Immature natural killer cell (primary cell): ENCODE data around the gene EVC2. TPM values are rescaled to one million over a fixed set of nuclear protein-coding genes. Genes with fewer than 3 reads are reported as not detected.

ENCODE experiments used
- DNase-seq, 3 donors: peaks; one replicate each; pipeline ENCODE4 v3.0.0; 2022; ENCODE audit warnings: mixed read lengths in 1 of 3
- H3K27ac Mint-ChIP-seq, 6 donors: one replicate each; pipeline ENCODE4 v1.8.0; 2020; ENCODE audit warnings: mixed read lengths in 6 of 6, mild to moderate bottlenecking in 5 of 6, inconsistent platforms in 4 of 6, moderate library complexity in 3 of 6
- H3K27me3 Mint-ChIP-seq, 3 donors: one replicate each; pipeline ENCODE4 v1.8.0; 2020 to 2021; ENCODE audit warnings: low read depth in 3 of 3, mild to moderate bottlenecking in 3 of 3, mixed read lengths in 3 of 3, moderate library complexity in 3 of 3, inconsistent platforms in 1 of 3
- H3K36me3 Mint-ChIP-seq, 3 donors: one replicate each; pipeline ENCODE4 v1.8.0; 2020; ENCODE audit warnings: mixed read lengths in 3 of 3, inconsistent platforms in 2 of 3, mild to moderate bottlenecking in 2 of 3
- H3K4me1 Mint-ChIP-seq, 2 donors: one replicate each; pipeline ENCODE4 v1.8.0; 2020; ENCODE audit warnings: inconsistent platforms in 2 of 2, mild to moderate bottlenecking in 2 of 2, mixed read lengths in 2 of 2, moderate library complexity in 1 of 2
- H3K4me3 Mint-ChIP-seq, 5 donors: one replicate each; pipeline ENCODE4 v1.8.0; 2020; ENCODE audit warnings: mild to moderate bottlenecking in 5 of 5, mixed read lengths in 5 of 5, inconsistent platforms in 3 of 5, moderate library complexity in 3 of 5
- H3K9me3 Mint-ChIP-seq, 6 donors: one replicate each; pipeline ENCODE4 v1.8.0; 2020; ENCODE audit warnings: mild to moderate bottlenecking in 6 of 6, mixed read lengths in 6 of 6, inconsistent platforms in 4 of 6, moderate library complexity in 3 of 6
- polyA plus RNA-seq, 3 donors: library from polyadenylated mRNA; unstranded; fragments of 300-500 nt; fragmentation: Illumina TruSeq; gene quantifications; one replicate each; pipeline ENCODE4 v1.2.3, GENCODE V29; 2021

The EVC2 gene
- polyA plus RNA-seq, 3 donors from 2014 or later: not detected

- Mint-ChIP-seq H3K27ac (no peak overlapping the region), H3K4me1 (no peaks in the 10 kb centered on the region), H3K9me3 (no peaks in the 10 kb centered on the region), H3K4me3 (no peak overlapping the region), H3K36me3 (no peaks in the 10 kb centered on the region), H3K27me3 (peaks cover 1 to 7% (median 2%) of the 10 kb centered on the region in 3 donors)
- DNase-seq: no peak
These were observed 41.9 kb upstream of the EVC2 start for GRCh38 chr4:5750052-5750945.

DNA sequence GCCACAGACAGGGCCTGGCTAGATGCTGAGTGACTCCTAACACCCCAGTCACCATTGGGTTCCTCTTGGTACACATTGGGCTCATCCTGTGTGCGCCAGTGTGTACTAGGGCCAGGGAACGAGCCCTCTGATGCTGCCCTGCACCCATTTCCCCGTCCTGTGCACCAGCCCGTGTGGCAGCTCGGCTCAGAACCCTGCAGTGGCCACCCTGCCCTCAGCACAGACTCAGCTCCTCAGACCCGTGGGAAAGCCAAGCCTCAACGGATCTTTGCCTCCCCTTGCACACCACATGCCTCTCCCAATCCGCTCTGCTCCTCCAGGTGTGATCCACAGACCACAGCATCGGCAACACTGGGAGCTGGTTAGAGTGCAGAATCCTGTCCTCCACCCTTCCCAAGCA, 41.2 kb upstream of the EVC2 start:
- no peak for DNase-seq
- Mint-ChIP-seq H3K4me3 (no peak overlapping the region), H3K36me3 (no peaks in the 10 kb centered on the region), H3K4me1 (no peaks in the 10 kb centered on the region), H3K27me3 (peaks cover 1 to 7% (median 2%) of the 10 kb centered on the region in 3 donors), H3K9me3 (no peaks in the 10 kb centered on the region), H3K27ac (no peak overlapping the region)

- Mint-ChIP-seq H3K9me3 (no peaks in the 10 kb centered on the region), H3K27me3 (peaks cover 1 to 7% (median 2%) of the 10 kb centered on the region in 3 donors), H3K4me3 (no peak overlapping the region), H3K27ac (no peak overlapping the region), H3K36me3 (no peaks in the 10 kb centered on the region), H3K4me1 (no peaks in the 10 kb centered on the region)
- DNase-seq: no peak
These were observed 39.5 kb upstream of the EVC2 start for GRCh38 chr4:5747738-5748375.

- DNase-seq: no peak
- Mint-ChIP-seq H3K27ac (no peak overlapping the region), H3K9me3 (no peaks in the 10 kb centered on the region), H3K27me3 (peaks cover 1 to 7% (median 2%) of the 10 kb centered on the region in 3 donors), H3K4me3 (no peak overlapping the region), H3K36me3 (no peaks in the 10 kb centered on the region), H3K4me1 (no peaks in the 10 kb centered on the region)
These were observed 38.7 kb upstream of the EVC2 start for GRCh38 chr4:5746829-5747737.

DNA sequence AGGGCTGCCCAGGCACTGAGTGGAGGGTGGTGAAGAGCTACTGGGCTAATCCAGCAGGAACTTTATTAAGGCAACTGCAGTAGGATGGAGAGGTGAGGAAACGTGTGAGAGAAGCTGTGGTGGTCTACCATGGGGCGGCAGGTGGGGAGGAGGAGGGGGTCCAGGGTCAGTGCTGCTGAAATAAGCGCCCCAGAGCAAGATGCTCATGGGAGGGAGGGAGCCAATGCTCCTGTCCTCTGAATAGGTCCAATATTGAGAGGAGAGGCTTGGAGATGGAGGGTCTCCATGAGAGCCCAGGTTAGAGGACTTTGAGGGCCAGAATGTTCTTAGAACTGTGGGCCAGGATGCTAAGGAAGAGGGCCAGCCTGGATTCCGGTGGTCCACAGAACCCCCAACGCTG, 37.9 kb upstream of the EVC2 start:
- DNase-seq: no peak
- H3K4me1 Mint-ChIP-seq: no peaks in the 10 kb centered on the region
- H3K27ac Mint-ChIP-seq: no peak overlapping the region
- H3K4me3 Mint-ChIP-seq: no peak overlapping the region
- H3K9me3 Mint-ChIP-seq: no peaks in the 10 kb centered on the region
- no peaks in the 10 kb centered on the region for H3K36me3 Mint-ChIP-seq
- H3K27me3 Mint-ChIP-seq: peaks cover 1 to 7% (median 2%) of the 10 kb centered on the region in 3 donors

DNA sequence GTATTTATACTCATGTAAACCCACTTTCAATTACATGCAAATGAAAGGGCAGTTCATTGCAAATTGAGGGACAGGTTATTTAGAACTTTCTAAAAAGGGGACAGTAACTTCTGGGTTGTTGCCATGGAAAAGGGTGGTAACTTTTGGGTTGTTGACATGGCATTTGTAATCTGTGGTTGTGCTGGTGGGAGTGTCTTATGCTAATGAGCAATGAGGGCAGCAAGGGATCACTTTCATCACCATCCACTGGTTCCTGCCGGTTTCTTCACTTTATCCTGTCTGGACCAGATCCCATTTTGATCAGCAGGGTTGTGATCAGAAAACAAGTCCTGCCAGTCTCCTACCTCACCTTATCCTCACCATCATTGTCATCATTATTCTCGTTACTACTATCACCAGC, 34.6 kb upstream of the EVC2 start:
- H3K4me1 Mint-ChIP-seq: no peaks in the 10 kb centered on the region
- H3K4me3 Mint-ChIP-seq: no peak overlapping the region
- no peaks in the 10 kb centered on the region for H3K9me3 Mint-ChIP-seq

DNA sequence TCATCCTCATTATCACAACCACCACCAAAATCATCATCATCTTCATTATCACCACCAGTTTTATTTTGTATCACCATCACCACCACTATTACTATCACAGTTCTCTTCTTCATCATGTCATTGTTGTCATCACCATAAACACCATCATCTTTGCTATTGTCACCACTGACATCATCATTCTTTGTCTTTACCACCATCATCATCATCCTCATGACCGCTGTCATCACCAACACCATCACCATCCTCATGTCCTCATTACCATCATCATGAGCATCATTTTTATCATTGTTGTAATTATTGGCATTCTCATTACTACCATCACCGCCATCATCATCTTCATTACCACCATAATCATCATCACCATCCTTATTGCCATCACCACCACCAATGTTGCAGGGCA, 34.0 kb upstream of the EVC2 start:
- Mint-ChIP-seq H3K36me3 (no peaks in the 10 kb centered on the region), H3K4me3 (no peak overlapping the region), H3K27ac (no peak overlapping the region), H3K9me3 (no peaks in the 10 kb centered on the region), H3K27me3 (peaks cover 0 to 5% (median 2%) of the 10 kb centered on the region in 3 donors), H3K4me1 (no peaks in the 10 kb centered on the region)
- no peak for DNase-seq

More for the DNA sequence above, 34.6 kb upstream of the EVC2 start:
- no peak overlapping the region for H3K27ac Mint-ChIP-seq
- DNase-seq: no peak
- H3K36me3 Mint-ChIP-seq: no peaks in the 10 kb centered on the region
- peaks cover 0 to 5% (median 2%) of the 10 kb centered on the region in 3 donors for H3K27me3 Mint-ChIP-seq

- no peak for DNase-seq
- no peak overlapping the region for H3K4me3 Mint-ChIP-seq
- no peak overlapping the region for H3K27ac Mint-ChIP-seq
- H3K27me3 Mint-ChIP-seq: peaks cover 0 to 6% (median 4%) of the 10 kb centered on the region in 3 donors
- H3K36me3 Mint-ChIP-seq: no peaks in the 10 kb centered on the region
- no peaks in the 10 kb centered on the region for H3K9me3 Mint-ChIP-seq
- no peaks in the 10 kb centered on the region for H3K4me1 Mint-ChIP-seq
These were observed 29.7 kb upstream of the EVC2 start for GRCh38 chr4:5738061-5738460.

GRCh38 chr4:5735463-5735862, 27.1 kb upstream of the EVC2 start:
- no peak overlapping the region for H3K4me3 Mint-ChIP-seq
- H3K9me3 Mint-ChIP-seq: no peaks in the 10 kb centered on the region
- H3K27me3 Mint-ChIP-seq: peaks cover 0 to 9% (median 6%) of the 10 kb centered on the region in 3 donors
- DNase-seq: no peak
- H3K27ac Mint-ChIP-seq: no peak overlapping the region
- no peaks in the 10 kb centered on the region for H3K36me3 Mint-ChIP-seq
- no peaks in the 10 kb centered on the region for H3K4me1 Mint-ChIP-seq

DNA sequence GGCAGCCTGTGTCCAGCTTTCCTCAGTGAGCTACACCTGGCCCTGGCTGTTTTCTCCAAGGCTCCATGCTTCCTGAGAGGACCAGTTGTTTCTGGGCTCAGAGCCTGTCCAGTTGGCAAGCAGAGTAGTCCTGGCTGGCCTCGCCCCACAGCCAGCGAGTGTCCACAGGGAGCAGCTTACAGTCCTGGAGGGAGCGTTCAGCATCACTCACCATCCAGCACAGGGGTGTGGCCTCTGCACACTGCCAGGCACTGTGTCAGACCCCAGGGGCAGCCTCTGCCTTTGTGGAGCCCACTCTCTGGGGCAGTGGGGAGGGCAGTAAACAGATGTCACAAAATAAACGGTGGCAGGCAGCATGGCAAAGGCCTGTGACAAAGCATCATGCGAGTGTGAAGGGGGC, 26.5 kb upstream of the EVC2 start:
- no peak overlapping the region for H3K4me3 Mint-ChIP-seq
- no peaks in the 10 kb centered on the region for H3K9me3 Mint-ChIP-seq
- no peak for DNase-seq
- H3K36me3 Mint-ChIP-seq: no peaks in the 10 kb centered on the region
- H3K27ac Mint-ChIP-seq: no peak overlapping the region
- H3K27me3 Mint-ChIP-seq: peaks cover 2 to 9% (median 6%) of the 10 kb centered on the region in 3 donors
- H3K4me1 Mint-ChIP-seq: no peaks in the 10 kb centered on the region

GRCh38 chr4:5732158-5732557, 23.8 kb upstream of the EVC2 start:
- H3K4me1 Mint-ChIP-seq: no peaks in the 10 kb centered on the region
- no peak overlapping the region for H3K4me3 Mint-ChIP-seq
- H3K27ac Mint-ChIP-seq: no peak overlapping the region
- H3K27me3 Mint-ChIP-seq: peaks cover 4 to 9% (median 6%) of the 10 kb centered on the region in 3 donors
- no peak for DNase-seq
- H3K9me3 Mint-ChIP-seq: no peaks in the 10 kb centered on the region
- H3K36me3 Mint-ChIP-seq: no peaks in the 10 kb centered on the region

DNA sequence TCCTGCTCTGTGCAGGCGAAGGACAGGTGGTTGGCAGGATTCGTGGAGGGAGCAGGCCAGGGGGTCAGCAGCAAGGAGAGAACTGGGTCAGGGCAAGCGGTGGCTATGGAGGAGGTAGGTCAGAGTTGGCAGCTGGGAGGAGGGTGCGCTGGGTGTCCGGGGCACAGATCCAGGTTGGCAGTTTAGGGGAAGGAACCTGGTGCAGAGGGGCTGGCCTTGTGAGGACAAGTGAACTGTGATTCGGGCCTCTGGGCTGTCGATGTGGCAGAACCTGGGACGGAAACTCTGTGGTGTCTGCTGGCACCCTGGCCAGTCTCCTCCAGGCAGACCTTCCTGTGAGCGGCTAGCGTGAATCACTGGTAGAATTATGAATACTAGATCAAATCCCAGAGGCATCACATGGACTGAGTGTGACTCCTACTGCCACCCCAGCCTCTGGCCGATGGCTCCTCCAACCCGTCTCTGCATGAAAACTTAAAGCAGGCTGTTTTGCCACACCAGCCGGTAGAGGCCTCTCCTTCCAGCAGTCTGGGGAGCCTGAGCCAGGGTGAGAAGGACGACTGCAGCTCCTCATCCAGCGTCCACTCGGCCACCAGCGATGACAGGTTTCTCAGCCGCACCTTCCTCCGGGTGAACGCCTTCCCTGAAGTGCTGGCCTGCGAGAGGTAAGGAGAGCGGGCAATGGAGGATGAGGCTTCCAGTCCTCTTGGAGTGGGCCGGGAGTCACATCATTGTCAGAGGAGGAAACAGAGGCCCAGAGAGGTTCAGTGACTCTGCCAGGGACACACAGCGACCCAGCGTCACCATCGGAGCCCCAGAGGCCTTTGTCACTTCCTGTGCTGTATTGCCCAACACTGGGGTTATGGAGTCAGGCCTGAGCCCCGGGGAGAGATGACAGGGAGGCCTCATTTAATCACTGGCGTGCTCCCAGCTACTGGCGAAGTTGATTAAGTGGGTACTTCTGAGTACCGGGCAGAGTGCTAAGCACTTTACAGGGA, 22.9 kb upstream of the EVC2 start:
- no peaks in the 10 kb centered on the region for H3K4me1 Mint-ChIP-seq
- no peaks in the 10 kb centered on the region for H3K9me3 Mint-ChIP-seq
- H3K4me3 Mint-ChIP-seq: no peak overlapping the region
- peaks cover 4 to 9% (median 6%) of the 10 kb centered on the region in 3 donors for H3K27me3 Mint-ChIP-seq
- H3K36me3 Mint-ChIP-seq: no peaks in the 10 kb centered on the region
- no peak for DNase-seq
- H3K27ac Mint-ChIP-seq: no peak overlapping the region

- Mint-ChIP-seq H3K9me3 (no peaks in the 10 kb centered on the region), H3K27me3 (peaks cover 4 to 6% (median 4%) of the 10 kb centered on the region in 3 donors), H3K27ac (no peak overlapping the region), H3K4me1 (no peaks in the 10 kb centered on the region), H3K36me3 (no peaks in the 10 kb centered on the region), H3K4me3 (no peak overlapping the region)
- DNase-seq: no peak
These were observed 22.1 kb upstream of the EVC2 start for GRCh38 chr4:5730436-5730835.
